KOPT-K1 (cell line): ENCODE measurements around the gene RHCE.
"Not testable (repeated sequence)": the region's sequence is repeated elsewhere in the genome, so short reads cannot be mapped to it uniquely, and the experiment has no call there.

ENCODE experiments used
- H3K27ac ChIP-seq: fragments of 200-600 bp; sonication (generic); 2 replicates; pipeline ENCODE4 v1.5.1; 2016; ENCODE audit warnings: antibody characterized with exemption, mild to moderate bottlenecking, low read depth, low read length; ENCODE audit not compliant: poor library complexity, severe bottlenecking
- H3K36me3 ChIP-seq: fragments of 200-600 bp; sonication (generic); 2 replicates; pipeline ENCODE4 v1.5.1; 2017; ENCODE audit warnings: antibody characterized with exemption, mild to moderate bottlenecking, low read length, moderate library complexity; ENCODE audit not compliant: insufficient read depth
- H3K9me3 ChIP-seq: fragments of 200-600 bp; sonication (generic); 2 replicates; pipeline ENCODE4 v1.5.1; 2017; ENCODE audit warnings: antibody characterized with exemption, low read length, mild to moderate bottlenecking; ENCODE audit not compliant: insufficient read depth, poor library complexity, severe bottlenecking

The RHCE gene

GRCh38 chr1:25320314-25320938, 100.2 kb downstream of the RHCE start:
- not testable (repeated sequence) for H3K9me3 ChIP-seq, H3K36me3 ChIP-seq, H3K27ac ChIP-seq

DNA sequence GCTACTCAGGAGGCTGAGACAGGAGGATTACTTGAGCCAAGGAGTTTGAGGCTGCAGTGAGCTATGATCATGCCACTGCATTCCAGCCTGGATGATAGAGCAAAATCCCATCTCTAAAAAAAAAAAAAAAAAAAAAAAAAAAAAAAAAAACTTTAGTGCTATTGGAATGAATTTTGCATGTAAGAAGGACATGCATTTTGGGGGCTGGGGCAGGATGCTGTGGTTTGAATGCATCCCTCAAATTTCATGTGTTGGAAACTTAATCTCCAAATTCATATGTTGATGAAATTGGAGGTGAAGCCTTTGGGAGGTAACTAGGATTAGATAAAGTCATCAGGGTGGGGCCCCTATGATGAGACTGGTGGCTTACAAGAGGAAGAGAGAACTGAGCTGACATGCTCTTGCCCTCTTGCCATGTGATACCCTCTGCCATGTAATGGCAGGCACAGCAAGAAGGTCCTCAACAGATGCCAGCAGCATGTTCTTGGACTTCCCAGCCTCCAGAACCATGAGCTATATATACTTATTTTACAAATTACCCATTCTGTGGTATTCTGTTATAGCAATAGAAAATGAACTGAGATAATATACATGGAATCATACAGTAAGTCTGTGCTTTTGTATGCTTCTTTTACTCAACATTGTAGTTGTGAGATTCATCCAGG, 107.7 kb downstream of the RHCE start:
- not testable (repeated sequence) for H3K9me3 ChIP-seq

More for the DNA sequence above, 107.7 kb downstream of the RHCE start:
- H3K27ac ChIP-seq, H3K36me3 ChIP-seq: not testable (repeated sequence)
